UCSD-AML1 (cell line): ENCODE measurements around the gene TYW5.
A peak's percentile ranks its signal among the peaks of the same experiment; 100 is the strongest.

Source experiments
- DNase-seq: peaks from one replicate; lab custom pipeline; 2025; ENCODE audit not compliant: unreplicated experiment; lab: John Stamatoyannopoulos, UW

Gene TYW5

DNA sequence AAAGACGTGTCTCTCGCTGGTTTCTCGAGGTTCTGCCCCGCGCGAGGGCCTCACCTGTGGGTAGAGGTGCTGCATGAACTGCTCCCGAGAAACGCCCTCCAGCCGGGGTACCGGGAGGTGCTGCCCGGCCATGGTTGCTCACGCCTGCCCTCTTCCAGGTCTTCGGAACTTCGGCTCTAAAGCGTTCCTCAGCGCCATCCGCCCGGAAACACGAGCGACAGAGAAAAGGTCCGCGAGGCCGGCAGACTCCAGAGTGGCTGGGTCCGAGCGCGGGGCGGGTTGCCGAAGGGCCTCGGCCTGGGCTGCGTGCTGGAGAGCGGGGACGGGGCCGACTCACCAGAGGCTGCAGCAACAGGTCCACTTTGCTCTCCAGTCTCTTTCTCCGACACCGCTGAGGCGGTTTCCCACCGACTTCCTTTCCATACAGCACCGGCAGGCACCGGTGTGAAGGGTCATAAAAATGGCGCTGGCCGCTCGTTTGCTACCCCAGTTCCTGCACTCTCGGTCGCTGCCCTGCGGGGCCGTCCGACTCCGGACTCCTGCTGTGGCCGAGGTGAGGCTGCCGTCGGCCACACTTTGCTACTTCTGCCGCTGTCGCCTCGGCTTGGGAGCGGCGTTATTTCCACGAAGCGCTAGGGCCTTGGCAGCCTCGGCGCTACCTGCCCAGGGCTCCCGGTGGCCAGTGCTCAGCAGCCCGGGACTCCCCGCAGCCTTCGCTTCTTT lies at the start of gene TYW5, which contains the start of gene MAIP1:
Gene TYW5 (minus strand): TSS at position 153 of the 723 bp plus-strand sequence. CDS start 21 bp downstream, at position 132.
Gene MAIP1 (plus strand): TSS at position 244 of the 723 bp plus-strand sequence. CDS start 217 bp downstream, at position 461.
- peak; percentile 86 for DNase-seq

GRCh38 chr2:200003444-200003843 lies 48.2 kb upstream of the TYW5 start:
- no peak for DNase-seq

GRCh38 chr2:200000444-200001163 lies 45.3 kb upstream of the TYW5 start:
- no peak for DNase-seq

DNA sequence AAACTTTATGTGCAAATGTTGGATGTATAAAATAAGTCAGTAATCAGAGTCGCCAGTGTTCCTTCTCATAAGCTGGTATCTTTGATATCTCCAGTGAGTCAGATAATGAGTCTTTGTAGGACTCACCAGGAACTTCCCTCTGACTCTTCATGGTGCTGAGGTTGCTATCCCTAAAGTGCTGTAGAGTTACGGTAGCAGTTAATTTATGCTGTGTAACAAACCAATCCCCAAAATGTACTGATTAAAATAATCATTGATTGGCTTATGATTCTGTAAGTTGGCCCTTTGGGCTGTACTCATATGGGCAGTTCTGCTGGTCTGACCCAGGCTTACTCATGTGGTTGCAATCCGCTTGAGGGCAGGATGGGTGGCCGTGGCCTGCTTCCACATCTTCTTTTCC lies 43.9 kb upstream of the TYW5 start:
- no peak for DNase-seq

DNA sequence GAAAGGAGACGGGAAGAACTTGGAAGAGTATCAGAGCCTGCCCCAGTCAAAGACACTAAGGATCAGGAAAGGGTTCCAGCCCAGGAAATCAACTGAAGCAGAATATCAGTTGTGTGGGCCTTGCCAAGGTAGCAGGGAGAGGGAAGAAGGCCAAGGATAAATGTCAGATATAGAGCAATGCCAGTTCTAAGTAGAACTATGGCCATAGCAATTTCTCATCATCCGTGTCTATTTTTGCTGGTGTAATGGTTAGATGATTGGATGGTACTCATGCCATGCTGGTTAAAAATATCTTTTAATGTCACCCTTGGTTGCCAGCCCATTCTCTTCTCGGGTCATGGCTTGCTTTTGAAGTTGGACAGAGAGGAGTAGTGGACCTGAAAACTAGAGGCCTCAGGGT lies 42.0 kb upstream of the TYW5 start:
- DNase-seq = no peak

- no peak for DNase-seq
Measured at GRCh38 chr2:199994896-199995295, 39.6 kb upstream of the TYW5 start.

DNA sequence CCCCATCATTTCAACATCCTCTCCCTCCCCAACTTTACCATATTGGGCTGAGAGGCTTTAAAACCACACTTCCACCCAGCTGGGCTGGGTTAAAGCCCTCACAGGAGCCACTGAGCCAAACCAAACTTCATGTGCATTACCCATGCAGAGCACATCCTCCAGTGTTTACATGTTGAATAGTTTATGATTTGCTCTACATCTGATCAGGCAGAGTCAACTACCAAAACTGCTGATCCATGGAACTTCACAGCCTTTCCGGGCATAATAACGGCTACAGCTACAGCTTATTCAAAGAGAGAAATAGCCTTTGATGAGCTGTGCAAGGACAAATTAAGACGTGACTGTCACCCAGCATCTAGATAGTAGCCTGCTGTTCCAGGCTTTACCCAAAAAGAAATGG lies 39.1 kb upstream of the TYW5 start:
- DNase-seq = no peak

DNA sequence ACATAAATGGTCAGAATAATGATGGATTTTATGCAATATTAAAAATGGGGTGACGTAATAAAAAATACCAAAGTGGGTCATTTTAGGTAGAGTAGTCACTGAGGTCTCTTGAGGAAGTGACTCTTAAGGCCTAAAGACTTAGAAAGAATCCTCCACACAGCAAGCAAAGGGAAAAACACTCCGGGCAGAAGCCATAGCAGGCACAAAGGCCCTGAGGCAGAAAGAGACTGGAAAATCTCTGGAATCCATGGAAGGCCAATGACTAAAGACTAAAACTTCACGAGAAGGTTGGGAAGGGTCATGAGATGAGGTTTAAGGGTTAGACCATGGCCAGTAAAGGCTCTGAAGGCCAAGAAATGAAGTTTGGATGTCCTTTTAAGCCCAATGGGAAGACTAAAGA lies 37.0 kb upstream of the TYW5 start:
- DNase-seq = no peak

DNA sequence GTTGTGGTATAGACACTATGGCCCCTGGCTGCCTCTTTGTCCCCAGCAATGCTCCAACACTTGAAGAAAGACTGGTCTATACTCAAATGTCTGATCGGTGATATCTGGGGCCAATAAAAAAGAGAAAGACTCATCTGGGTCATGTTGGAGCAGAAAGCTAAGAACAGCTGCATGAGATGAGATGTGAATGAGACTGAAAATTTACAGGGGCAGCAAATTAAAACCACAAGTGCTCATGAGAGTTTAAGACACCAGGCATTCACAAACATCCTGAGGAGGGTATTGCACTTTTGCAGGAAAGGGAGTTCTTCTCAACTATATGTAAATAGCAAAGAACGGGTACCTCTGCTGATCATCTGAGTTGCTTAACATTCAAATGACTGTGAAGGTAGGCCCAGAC lies 36.4 kb upstream of the TYW5 start:
- no peak for DNase-seq

- DNase-seq = no peak
Measured at GRCh38 chr2:199989822-199990221, 34.5 kb upstream of the TYW5 start.

GRCh38 chr2:199988151-199988550 lies 32.9 kb upstream of the TYW5 start:
- DNase-seq = no peak

GRCh38 chr2:199987586-199987985 lies 32.3 kb upstream of the TYW5 start:
- DNase-seq = no peak

- DNase-seq = peak; percentile 35
Measured at GRCh38 chr2:199985625-199986207, 30.4 kb upstream of the TYW5 start.

DNA sequence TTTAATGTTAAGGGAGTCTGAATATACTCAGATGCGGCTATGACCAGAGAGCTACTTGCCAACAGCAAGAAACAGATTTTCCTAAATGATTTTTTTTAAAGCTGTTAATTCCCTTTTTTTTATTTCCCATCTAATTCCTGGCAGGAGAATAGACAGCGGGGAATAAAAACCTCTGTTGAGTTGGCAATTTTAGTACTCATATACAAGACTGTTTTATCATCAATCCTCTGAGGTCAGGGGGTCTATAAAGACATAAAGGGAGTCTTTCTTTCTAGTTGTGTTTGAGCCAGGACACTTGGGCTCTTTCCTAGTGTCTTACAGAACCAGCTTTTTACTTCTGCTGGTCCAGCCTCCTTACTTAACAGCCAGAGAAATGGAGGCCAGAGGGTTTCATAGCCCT lies 29.5 kb upstream of the TYW5 start:
- DNase-seq = no peak

DNA sequence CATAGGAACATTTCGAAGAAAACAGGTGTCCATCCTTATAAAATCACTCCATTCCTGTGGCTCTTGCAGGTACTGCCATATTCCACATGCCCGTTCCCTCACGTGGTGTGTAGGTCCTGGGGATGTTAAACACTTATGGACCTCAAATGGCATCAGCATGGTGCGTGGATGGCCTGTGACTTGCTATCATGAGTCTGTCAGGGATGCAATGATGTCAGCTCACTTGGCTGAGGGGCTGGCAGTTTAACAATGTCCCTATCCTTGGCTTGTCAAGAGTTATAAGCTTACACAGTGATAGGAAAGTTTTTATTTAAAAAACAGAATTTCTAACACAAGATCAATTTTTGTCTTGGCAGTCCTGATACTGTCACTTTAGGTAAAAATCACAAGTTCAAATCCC lies 28.9 kb upstream of the TYW5 start:
- DNase-seq = no peak

- no peak for DNase-seq
Measured at GRCh38 chr2:199983534-199983933, 28.2 kb upstream of the TYW5 start.

GRCh38 chr2:199982126-199982843 lies 27.0 kb upstream of the TYW5 start:
- no peak for DNase-seq

DNA sequence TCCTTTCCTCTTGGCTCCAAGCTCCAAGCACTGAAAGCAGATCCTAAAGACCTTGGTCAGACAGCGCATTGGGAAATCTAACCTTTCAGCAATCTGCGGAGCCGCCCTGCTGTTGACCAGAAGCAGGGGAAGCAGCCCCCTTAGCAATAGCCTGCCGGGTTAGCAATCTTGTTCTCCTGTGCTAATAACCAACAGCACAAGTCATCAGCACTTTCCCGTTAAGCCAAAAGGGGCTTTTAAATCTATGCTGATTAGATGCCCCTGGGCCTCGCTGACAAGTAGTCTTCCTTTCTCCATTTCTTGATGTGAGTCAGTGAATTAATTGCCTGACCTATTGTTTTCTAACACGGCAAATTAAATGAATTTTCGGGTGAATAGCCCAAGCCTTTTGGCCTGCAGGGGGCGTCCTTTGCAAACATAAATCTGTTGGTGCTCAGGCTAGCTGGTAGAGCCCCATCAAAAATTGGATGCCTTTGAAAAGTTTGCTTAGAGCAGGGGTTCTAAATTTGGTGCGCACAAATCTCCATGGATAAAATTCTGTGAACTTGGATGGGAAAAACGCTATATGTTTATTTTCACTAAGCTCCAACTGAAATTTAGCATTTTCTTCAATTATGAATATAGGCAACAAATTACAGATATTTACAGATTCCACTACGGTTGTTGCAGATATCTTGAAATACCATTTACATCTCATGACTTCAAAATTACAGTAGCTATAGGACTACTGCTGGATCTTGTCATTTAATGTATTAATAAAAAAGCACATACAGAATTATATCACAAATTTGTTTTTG lies 24.7 kb upstream of the TYW5 start:
- peak; percentile 73 for DNase-seq

DNA sequence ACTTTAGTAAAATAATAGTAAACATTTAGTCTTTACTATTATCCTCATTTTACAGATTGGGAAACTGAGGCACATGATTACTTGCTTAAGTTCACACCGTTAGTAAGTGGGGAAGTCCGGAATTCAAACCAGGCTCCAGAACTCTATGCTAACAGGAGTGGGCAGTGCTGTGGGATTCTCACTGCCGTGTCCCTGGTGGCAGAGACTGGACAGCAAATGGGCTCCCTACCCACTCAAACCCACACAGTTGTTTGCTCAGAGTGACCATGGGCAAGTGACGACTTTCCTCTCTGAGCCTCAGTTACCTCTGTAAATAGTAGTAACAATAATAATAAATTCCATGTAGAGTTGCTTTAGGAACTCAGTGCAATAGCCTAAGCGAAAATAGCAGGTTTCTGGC lies 24.1 kb upstream of the TYW5 start:
- no peak for DNase-seq

- DNase-seq = no peak
Measured at GRCh38 chr2:199977984-199978415, 22.7 kb upstream of the TYW5 start.
